Measurements from ENCODE around the gene CACNA1B. TPM values are rescaled to one million over a fixed set of nuclear protein-coding genes. Genes with fewer than 3 reads are reported as not detected.
A peak's percentile ranks its signal among the peaks of the same experiment; 100 is the strongest.

CACNA1B gene
- total RNA-seq, 1 donor from 2014 or later = 0.19 TPM

DNA sequence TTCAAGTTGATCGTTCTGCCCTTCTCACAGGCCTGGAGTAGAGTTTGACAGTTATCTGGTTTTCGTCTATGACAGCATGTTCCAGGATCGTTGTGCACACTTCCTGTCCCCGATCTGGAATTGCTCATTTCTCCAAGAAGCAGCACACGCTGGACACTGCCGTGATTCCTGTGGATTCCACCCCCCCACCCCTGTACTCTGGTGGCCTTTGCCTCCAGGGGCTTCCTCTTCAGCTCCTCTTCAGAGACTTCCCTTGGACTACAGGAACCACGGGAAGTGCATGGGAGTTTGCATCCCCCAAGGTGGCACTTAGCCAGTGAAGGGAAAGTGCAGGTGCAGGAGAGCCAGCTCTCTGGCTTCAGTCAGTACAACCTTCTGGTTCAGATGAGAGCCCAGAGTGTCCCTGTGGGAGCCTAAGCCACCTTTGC, 160.7 kb downstream of the CACNA1B start:
- no peaks in the 10 kb centered on the region for H3K36me3 ChIP-seq
- H3K27ac ChIP-seq (replicated peaks) = peak overlapping the region; percentile 22
- no peaks in the 10 kb centered on the region for H3K9me3 ChIP-seq (replicated peaks)
- H3K4me3 ChIP-seq = no peak overlapping the region
- no peak for TF ChIP-seq CTCF (IDR thresholded peaks at IDR 0.05; ENCODE audit: borderline replicate concordance)
- intact Hi-C loops (cut with micrococcal nuclease) = no loop called here
- peaks cover 41% of the 10 kb centered on the region for H3K27me3 ChIP-seq (ENCODE audit: low read depth)
- peaks cover 9% of the 10 kb centered on the region for H3K4me1 ChIP-seq
- no peak for DNase-seq

GRCh38 chr9:138040446-138041430, 163.2 kb downstream of the CACNA1B start:
- no peak for DNase-seq
- no peaks in the 10 kb centered on the region for H3K36me3 ChIP-seq
- peaks cover 9% of the 10 kb centered on the region for H3K4me1 ChIP-seq
- H3K27ac ChIP-seq (replicated peaks) = no peak overlapping the region
- H3K9me3 ChIP-seq (replicated peaks) = no peaks in the 10 kb centered on the region
- H3K4me3 ChIP-seq = no peak overlapping the region
- intact Hi-C loops (cut with micrococcal nuclease) = no loop called here
- TF ChIP-seq CTCF (IDR thresholded peaks at IDR 0.05; ENCODE audit: borderline replicate concordance) = no peak
- peaks cover 42% of the 10 kb centered on the region for H3K27me3 ChIP-seq (ENCODE audit: low read depth)

GRCh38 chr9:138042146-138042545, 164.6 kb downstream of the CACNA1B start:
- peaks cover 40% of the 10 kb centered on the region for H3K27me3 ChIP-seq (ENCODE audit: low read depth)
- TF ChIP-seq CTCF (IDR thresholded peaks at IDR 0.05; ENCODE audit: borderline replicate concordance) = no peak
- intact Hi-C loops (cut with micrococcal nuclease) = no loop called here

GRCh38 chr9:138042640-138043039, 165.1 kb downstream of the CACNA1B start:
- H3K27me3 ChIP-seq (ENCODE audit: low read depth) = peaks cover 40% of the 10 kb centered on the region
- H3K9me3 ChIP-seq (replicated peaks) = no peaks in the 10 kb centered on the region
- H3K27ac ChIP-seq (replicated peaks) = no peak overlapping the region
- no peak for TF ChIP-seq CTCF (IDR thresholded peaks at IDR 0.05; ENCODE audit: borderline replicate concordance)
- no peak overlapping the region for H3K4me3 ChIP-seq
- intact Hi-C loops (cut with micrococcal nuclease) = no loop called here
- DNase-seq = no peak
- H3K4me1 ChIP-seq = peaks cover 8% of the 10 kb centered on the region
- no peaks in the 10 kb centered on the region for H3K36me3 ChIP-seq

More at GRCh38 chr9:138042146-138042545, 164.6 kb downstream of the CACNA1B start:
- peaks cover 9% of the 10 kb centered on the region for H3K4me1 ChIP-seq
- H3K27ac ChIP-seq (replicated peaks) = no peak overlapping the region
- H3K9me3 ChIP-seq (replicated peaks) = no peaks in the 10 kb centered on the region
- no peaks in the 10 kb centered on the region for H3K36me3 ChIP-seq
- H3K4me3 ChIP-seq = no peak overlapping the region
- no peak for DNase-seq

DNA sequence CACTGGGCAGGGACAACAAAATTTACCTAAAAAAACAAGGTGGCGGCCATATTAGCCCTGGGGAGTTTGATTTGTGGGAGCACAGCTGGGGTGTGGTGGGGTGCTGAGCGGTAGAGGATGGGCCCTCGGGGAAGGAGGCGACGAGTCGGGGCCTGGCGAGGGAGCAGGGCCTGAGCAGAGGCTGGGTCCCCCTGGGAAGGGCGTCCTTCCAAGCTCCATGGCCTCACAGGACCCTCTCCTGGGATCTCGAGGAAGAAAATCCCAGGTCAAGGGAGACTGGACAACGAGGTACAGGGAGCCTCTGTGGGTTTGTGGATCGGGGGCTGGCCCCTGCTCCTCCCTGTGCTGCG, 165.5 kb downstream of the CACNA1B start:
- Histone ChIP-seq H3K4me3 (no peak overlapping the region), H3K9me3 (replicated peaks) (no peaks in the 10 kb centered on the region), H3K36me3 (no peaks in the 10 kb centered on the region), H3K27ac (replicated peaks) (no peak overlapping the region), H3K4me1 (peaks cover 6% of the 10 kb centered on the region), H3K27me3 (ENCODE audit: low read depth) (peaks cover 43% of the 10 kb centered on the region)
- no peak for DNase-seq
- intact Hi-C loops (cut with micrococcal nuclease) = no loop called here
- TF ChIP-seq CTCF (IDR thresholded peaks at IDR 0.05; ENCODE audit: borderline replicate concordance) = no peak

Data from left ventricle myocardium inferior (tissue), 1 donor.